ENCODE data around the gene COL6A2.
A peak's percentile ranks its signal among the peaks of the same experiment; 100 is the strongest.
"Not testable (repeated sequence)": the region's sequence is repeated elsewhere in the genome, so short reads cannot be mapped to it uniquely, and the experiment has no call there.

The COL6A2 gene

GRCh38 chr21:46141767-46142581 is 44.1 kb downstream of the COL6A2 start:
- peaks cover 22% of the 10 kb centered on the region for H3K27me3 Mint-ChIP-seq

GRCh38 chr21:46142582-46143473 is 44.9 kb downstream of the COL6A2 start:
- Mint-ChIP-seq H3K9me3 (no peaks in the 10 kb centered on the region), H3K27ac (no peak overlapping the region), H3K27me3 (peaks cover 19% of the 10 kb centered on the region), H3K4me3 (no peak overlapping the region), H3K4me1 (peaks cover 34% of the 10 kb centered on the region)
- DNase-seq (peak in 1 of 2 donors; percentile 38), ATAC-seq (no peak)

More at GRCh38 chr21:46141767-46142581, 44.1 kb downstream of the COL6A2 start:
- no peak for DNase-seq
- no peak overlapping the region for H3K27ac Mint-ChIP-seq
- no peaks in the 10 kb centered on the region for H3K9me3 Mint-ChIP-seq
- no peak for ATAC-seq
- H3K4me3 Mint-ChIP-seq = no peak overlapping the region
- H3K4me1 Mint-ChIP-seq = peaks cover 34% of the 10 kb centered on the region

- peak overlapping the region in 1 of 2 donors; percentile 88 for H3K27ac Mint-ChIP-seq
- peak overlapping the region; percentile 47 to 67 for H3K4me3 Mint-ChIP-seq
- H3K9me3 Mint-ChIP-seq = no peaks in the 10 kb centered on the region
- peaks cover 12% of the 10 kb centered on the region for H3K27me3 Mint-ChIP-seq
- H3K4me1 Mint-ChIP-seq = peaks cover 34% of the 10 kb centered on the region
- ATAC-seq = no peak
- DNase-seq = no peak
Observed at GRCh38 chr21:46144464-46145070, 46.7 kb downstream of the COL6A2 start.

- Mint-ChIP-seq H3K9me3 (no peaks in the 10 kb centered on the region), H3K4me3 (no peak overlapping the region), H3K27ac (no peak overlapping the region), H3K27me3 (peaks cover 4% of the 10 kb centered on the region), H3K4me1 (peaks cover 34% of the 10 kb centered on the region)
- ATAC-seq (peak; percentile 41), DNase-seq (no peak)
Observed at GRCh38 chr21:46145159-46145839, 47.4 kb downstream of the COL6A2 start.

GRCh38 chr21:46145840-46146691 is 48.2 kb downstream of the COL6A2 start:
- H3K4me1 Mint-ChIP-seq = peaks cover 34% of the 10 kb centered on the region
- no peaks in the 10 kb centered on the region for H3K27me3 Mint-ChIP-seq
- ATAC-seq (peak; percentile 24), DNase-seq (no peak)
- no peak overlapping the region for H3K4me3 Mint-ChIP-seq
- no peaks in the 10 kb centered on the region for H3K9me3 Mint-ChIP-seq
- H3K27ac Mint-ChIP-seq = no peak overlapping the region

GRCh38 chr21:46146856-46147255 is 48.9 kb downstream of the COL6A2 start:
- no peak for ATAC-seq
- Mint-ChIP-seq H3K27me3 (no peaks in the 10 kb centered on the region), H3K9me3 (no peaks in the 10 kb centered on the region), H3K27ac (no peak overlapping the region), H3K4me3 (no peak overlapping the region), H3K4me1 (peaks cover 28% of the 10 kb centered on the region)
- no peak for DNase-seq

- Mint-ChIP-seq H3K27ac (peak overlapping the region in 1 of 2 donors; percentile 34), H3K4me1 (peaks cover 24% of the 10 kb centered on the region)
- not testable (repeated sequence) for H3K9me3 Mint-ChIP-seq, ATAC-seq, H3K27me3 Mint-ChIP-seq, H3K4me3 Mint-ChIP-seq
- DNase-seq = peak; percentile 36 to 53
Observed at GRCh38 chr21:46147429-46147828, 49.5 kb downstream of the COL6A2 start.

GRCh38 chr21:46148106-46148505 is 50.2 kb downstream of the COL6A2 start:
- ATAC-seq (no peak), DNase-seq (no peak)
- Mint-ChIP-seq H3K27me3 (no peaks in the 10 kb centered on the region), H3K27ac (no peak overlapping the region), H3K9me3 (no peaks in the 10 kb centered on the region), H3K4me1 (peaks cover 17% of the 10 kb centered on the region), H3K4me3 (no peak overlapping the region)

GRCh38 chr21:46149205-46149901 is 51.4 kb downstream of the COL6A2 start:
- no peak overlapping the region for H3K4me3 Mint-ChIP-seq
- DNase-seq (no peak), ATAC-seq (no peak)
- H3K4me1 Mint-ChIP-seq = peaks cover 7% of the 10 kb centered on the region
- no peaks in the 10 kb centered on the region for H3K27me3 Mint-ChIP-seq
- no peak overlapping the region for H3K27ac Mint-ChIP-seq
- H3K9me3 Mint-ChIP-seq = no peaks in the 10 kb centered on the region

- peak in 1 of 2 donors; percentile 4 for DNase-seq
- no peak overlapping the region for H3K4me3 Mint-ChIP-seq
- no peak for ATAC-seq
- peaks cover under 1% of the 10 kb centered on the region for H3K4me1 Mint-ChIP-seq
- no peak overlapping the region for H3K27ac Mint-ChIP-seq
- H3K9me3 Mint-ChIP-seq = no peaks in the 10 kb centered on the region
- H3K27me3 Mint-ChIP-seq = no peaks in the 10 kb centered on the region
Observed at GRCh38 chr21:46150073-46150472, 52.2 kb downstream of the COL6A2 start.

- no peaks in the 10 kb centered on the region for H3K4me1 Mint-ChIP-seq
- ATAC-seq (no peak), DNase-seq (peak in 1 of 2 donors; percentile 7)
- H3K27me3 Mint-ChIP-seq = no peaks in the 10 kb centered on the region
- H3K9me3 Mint-ChIP-seq = no peaks in the 10 kb centered on the region
- H3K4me3 Mint-ChIP-seq = no peak overlapping the region
- no peak overlapping the region for H3K27ac Mint-ChIP-seq
Observed at GRCh38 chr21:46150491-46151121, 52.7 kb downstream of the COL6A2 start.

- H3K4me1 Mint-ChIP-seq = no peaks in the 10 kb centered on the region
- ATAC-seq (peak; percentile 5), DNase-seq (no peak)
- H3K27me3 Mint-ChIP-seq = no peaks in the 10 kb centered on the region
- H3K27ac Mint-ChIP-seq = no peak overlapping the region
- H3K9me3 Mint-ChIP-seq = no peaks in the 10 kb centered on the region
- no peak overlapping the region for H3K4me3 Mint-ChIP-seq
Observed at GRCh38 chr21:46151261-46151988, 53.5 kb downstream of the COL6A2 start.

Measured in stimulated activated naive CD8-positive, alpha-beta T cell treated with anti-CD3 and anti-CD28 coated beads, Interleukin-15, amount 100 ng/mL, for 72 hours (primary cell).